GM23338 (cell line): Measurements from ENCODE around the gene DUSP6.

ENCODE experiments used
- CTCF ChIP-seq, 2 experiments: fragments of 200-600 bp in 1 of 2; sonication (generic) in 1 of 2; conservative IDR thresholded peaks; 2 replicates each; pipeline versions ENCODE4 v1.5.1 to v1.6.1; 2016 to 2017; ENCODE audit warnings: antibody characterized with exemption in 2 of 2, low read depth in 2 of 2, mild to moderate bottlenecking in 2 of 2, moderate library complexity in 1 of 2
- EZH2 ChIP-seq: fragments of 200-600 bp; sonication (generic); IDR thresholded peaks from one replicate; pipeline ENCODE4 v1.8.0; 2017; ENCODE audit warnings: antibody characterized with exemption, mild to moderate bottlenecking, low read depth; ENCODE audit not compliant: unreplicated experiment
- EZH2phosphoT487 ChIP-seq: fragments of 200-600 bp; sonication (generic); IDR thresholded peaks from one replicate; pipeline ENCODE4 v1.8.1; 2018; ENCODE audit warnings: antibody characterized with exemption; ENCODE audit not compliant: unreplicated experiment
- POLR2AphosphoS5 ChIP-seq: IDR thresholded peaks from 2 replicates; pipeline ENCODE4 v1.6.1; 2016; ENCODE audit warnings: antibody characterized with exemption, low read depth
- REST ChIP-seq: IDR thresholded peaks from one replicate; pipeline ENCODE4 v1.6.1; 2018; ENCODE audit warnings: antibody characterized with exemption; ENCODE audit not compliant: unreplicated experiment
- ZNF114 ChIP-seq: fragments of 250-450 bp; sonication (Bioruptor Pico); IDR thresholded peaks from 2 replicates; pipeline ENCODE4 v1.5.0; 2020; ENCODE audit warnings: mild to moderate bottlenecking, moderate library complexity

GRCh38 chr12:89334548-89335169, 17.6 kb downstream of the DUSP6 start:
- no peak for TF ChIP-seq EZH2phosphoT487
- TF ChIP-seq CTCF (conservative IDR thresholded peaks at IDR 0.05; ENCODE audit: low read depth in 2 of 2), result no peak
- TF ChIP-seq ZNF114 (CRISPR knock-in tag), result no peak
- TF ChIP-seq POLR2AphosphoS5, result no peak
- no peak for TF ChIP-seq REST
- no peak for TF ChIP-seq EZH2
